Kidney epithelial cell (primary cell): ENCODE results near the gene SCRT2. TPM values are rescaled to one million over a fixed set of nuclear protein-coding genes. Genes with fewer than 3 reads are reported as not detected.

Experiments used
- DNase-seq: peaks from one replicate; pipeline ENCODE4 v3.0.0-alpha.2; 2010; ENCODE audit warnings: low read depth
- H3K27me3 ChIP-seq: 2 replicates; pipeline ENCODE4 v1.6.0; 2011; ENCODE audit warnings: low read length; ENCODE audit not compliant: control insufficient read depth, insufficient read depth
- H3K36me3 ChIP-seq: 2 replicates; pipeline ENCODE4 v1.5.1; 2011; ENCODE audit warnings: low read length; ENCODE audit not compliant: control insufficient read depth, insufficient read depth
- H3K4me3 ChIP-seq: 2 replicates; pipeline ENCODE4 v1.5.1; 2011; ENCODE audit warnings: low read depth, mild to moderate bottlenecking, control low read depth, low read length
- CTCF ChIP-seq: IDR thresholded peaks from 2 replicates; pipeline ENCODE4 v1.5.1; 2011; ENCODE audit warnings: mild to moderate bottlenecking, moderate library complexity, low read length, control low read depth, inconsistent platforms; ENCODE audit not compliant: insufficient read depth, poor library complexity, severe bottlenecking
- total RNA-seq: library from RNA; depleted of rRNA; stranded (reverse); fragments of >200 nt; gene quantifications from 2 replicates; pipeline ENCODE4 v1.2.3, GENCODE V29; 2015

SCRT2 gene
- total RNA-seq, 1 donor from 2014 or later: not detected

GRCh38 chr20:623021-623420 is 52.6 kb downstream of the SCRT2 start:
- Histone ChIP-seq H3K36me3 (no peaks in the 10 kb centered on the region), H3K27me3 (peaks cover 8% of the 10 kb centered on the region), H3K4me3 (no peak overlapping the region)
- TF ChIP-seq CTCF: no peak
- DNase-seq: no peak

- no peaks in the 10 kb centered on the region for H3K36me3 ChIP-seq
- H3K4me3 ChIP-seq: no peak overlapping the region
- no peak for TF ChIP-seq CTCF
- peaks cover 8% of the 10 kb centered on the region for H3K27me3 ChIP-seq
- DNase-seq: no peak
Measured at GRCh38 chr20:622161-622560, 53.4 kb downstream of the SCRT2 start.

- TF ChIP-seq CTCF: no peak
- Histone ChIP-seq H3K36me3 (no peaks in the 10 kb centered on the region), H3K27me3 (peaks cover 8% of the 10 kb centered on the region), H3K4me3 (no peak overlapping the region)
- DNase-seq: no peak
Measured at GRCh38 chr20:621125-621756, 54.4 kb downstream of the SCRT2 start.

GRCh38 chr20:620246-620645 is 55.4 kb downstream of the SCRT2 start:
- no peak for DNase-seq
- peaks cover 8% of the 10 kb centered on the region for H3K27me3 ChIP-seq

DNA sequence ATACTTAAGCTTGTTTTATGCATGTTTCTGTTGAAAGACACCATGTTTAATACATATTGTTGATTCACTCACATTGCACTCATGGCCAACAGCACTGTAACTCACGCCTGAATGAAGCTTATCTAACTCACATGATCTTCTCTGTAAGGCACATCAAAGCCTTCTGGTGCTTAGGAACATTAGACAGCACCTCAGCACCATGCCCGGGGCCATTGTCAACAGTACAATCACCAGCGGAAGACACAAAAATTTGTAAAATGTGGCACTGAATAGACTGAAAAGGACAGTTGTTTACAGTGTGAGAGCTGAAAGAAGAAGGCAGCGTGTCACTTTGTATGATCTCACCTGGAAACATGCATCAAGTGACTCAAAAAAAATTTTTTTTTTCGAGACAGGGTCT is 56.6 kb downstream of the SCRT2 start:
- DNase-seq: no peak
- H3K27me3 ChIP-seq: peaks cover 8% of the 10 kb centered on the region
- no peak overlapping the region for H3K4me3 ChIP-seq
- no peak for TF ChIP-seq CTCF
- H3K36me3 ChIP-seq: no peaks in the 10 kb centered on the region

More at GRCh38 chr20:620246-620645, 55.4 kb downstream of the SCRT2 start:
- no peaks in the 10 kb centered on the region for H3K36me3 ChIP-seq
- TF ChIP-seq CTCF: no peak
- no peak overlapping the region for H3K4me3 ChIP-seq
